ENCODE measurements around the gene NTNG2. TPM values are rescaled to one million over a fixed set of nuclear protein-coding genes. Genes with fewer than 3 reads are reported as not detected.

NTNG2 gene
- total RNA-seq, 1 donor from 2014 or later: 6.2 TPM

DNA sequence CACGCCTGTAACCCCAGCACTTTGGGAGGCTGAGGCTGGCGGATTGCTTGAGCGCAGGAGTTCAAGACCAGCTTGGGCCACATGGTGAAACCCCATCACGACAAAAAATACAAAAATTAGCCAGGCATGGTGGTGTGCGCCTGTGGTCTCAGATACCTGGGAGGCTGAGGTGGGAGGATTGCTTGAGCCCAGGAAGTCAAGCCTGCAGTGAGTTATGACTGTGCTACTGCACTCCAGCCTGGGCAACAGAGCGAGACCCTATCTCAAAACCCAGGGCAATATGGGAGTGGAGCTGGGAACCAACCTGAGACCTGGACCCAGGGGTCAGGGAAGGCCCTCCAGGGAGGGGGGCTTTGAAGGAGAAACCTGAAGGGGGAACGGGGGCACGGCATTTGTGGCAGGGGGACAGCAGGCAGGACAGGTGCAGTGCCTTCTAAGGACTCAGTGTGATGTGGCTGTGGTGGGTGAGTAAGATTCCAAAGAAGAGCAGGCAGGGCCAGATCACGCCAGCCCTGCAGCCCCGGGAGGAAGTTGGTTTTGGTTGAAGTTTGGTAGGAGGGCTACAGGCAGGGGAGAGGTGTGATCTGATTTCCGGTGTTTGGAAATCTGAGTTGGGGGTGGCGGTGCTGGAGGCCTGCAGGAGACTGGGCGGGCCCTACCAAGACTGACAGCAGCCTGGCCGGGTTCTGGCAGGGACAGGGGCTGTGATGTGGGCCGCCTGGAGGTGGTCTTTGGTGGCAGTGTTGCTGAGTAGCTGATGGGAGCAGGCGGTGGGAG, 46.2 kb downstream of the NTNG2 start:
- no peak for DNase-seq (ENCODE audit: extremely low spot score, unreplicated experiment)
- Mint-ChIP-seq H3K27ac (ENCODE audit: unreplicated experiment) (no peak overlapping the region), H3K4me3 (ENCODE audit: unreplicated experiment) (no peak overlapping the region), H3K4me1 (ENCODE audit: unreplicated experiment) (no peaks in the 10 kb centered on the region), H3K27me3 (ENCODE audit: unreplicated experiment) (peaks cover 22% of the 10 kb centered on the region), H3K9me3 (ENCODE audit: unreplicated experiment) (no peaks in the 10 kb centered on the region), H3K36me3 (ENCODE audit: unreplicated experiment) (no peaks in the 10 kb centered on the region)
- TF ChIP-seq CTCF (IDR thresholded peaks at IDR 0.05): no peak

- DNase-seq (ENCODE audit: extremely low spot score, unreplicated experiment): no peak
- peaks cover 22% of the 10 kb centered on the region for H3K27me3 Mint-ChIP-seq (ENCODE audit: unreplicated experiment)
- no peak overlapping the region for H3K27ac Mint-ChIP-seq (ENCODE audit: unreplicated experiment)
- peaks cover 7% of the 10 kb centered on the region for H3K4me1 Mint-ChIP-seq (ENCODE audit: unreplicated experiment)
- TF ChIP-seq CTCF (IDR thresholded peaks at IDR 0.05): no peak
- H3K36me3 Mint-ChIP-seq (ENCODE audit: unreplicated experiment): no peaks in the 10 kb centered on the region
- H3K9me3 Mint-ChIP-seq (ENCODE audit: unreplicated experiment): no peaks in the 10 kb centered on the region
- no peak overlapping the region for H3K4me3 Mint-ChIP-seq (ENCODE audit: unreplicated experiment)
These were observed 47.4 kb downstream of the NTNG2 start for GRCh38 chr9:132209228-132209627.

GRCh38 chr9:132210472-132211145, 48.8 kb downstream of the NTNG2 start:
- H3K4me1 Mint-ChIP-seq (ENCODE audit: unreplicated experiment): peaks cover 10% of the 10 kb centered on the region
- TF ChIP-seq CTCF (IDR thresholded peaks at IDR 0.05): no peak
- H3K9me3 Mint-ChIP-seq (ENCODE audit: unreplicated experiment): no peaks in the 10 kb centered on the region
- H3K4me3 Mint-ChIP-seq (ENCODE audit: unreplicated experiment): no peak overlapping the region
- peaks cover 15% of the 10 kb centered on the region for H3K27me3 Mint-ChIP-seq (ENCODE audit: unreplicated experiment)
- H3K36me3 Mint-ChIP-seq (ENCODE audit: unreplicated experiment): no peaks in the 10 kb centered on the region
- DNase-seq (ENCODE audit: extremely low spot score, unreplicated experiment): no peak
- H3K27ac Mint-ChIP-seq (ENCODE audit: unreplicated experiment): no peak overlapping the region

DNA sequence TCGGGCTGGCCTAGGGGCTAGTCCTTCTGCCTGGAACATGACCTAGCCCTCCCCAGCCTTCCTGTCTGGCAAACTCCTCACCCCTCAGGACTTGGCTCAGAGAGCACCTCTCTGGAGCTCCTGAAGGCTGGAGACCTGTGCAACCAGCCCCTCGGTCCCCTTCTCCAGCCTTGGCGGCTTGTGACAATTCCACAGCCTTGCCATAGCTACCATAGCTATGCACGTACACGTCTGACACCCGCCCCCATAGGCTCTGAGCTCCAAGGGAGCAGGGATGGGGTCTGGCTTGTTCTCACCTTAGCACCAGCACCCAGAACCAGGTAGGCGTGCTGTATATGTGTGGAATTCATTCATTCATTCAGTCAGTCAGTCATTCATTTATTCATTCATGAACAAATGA, 49.7 kb downstream of the NTNG2 start:
- H3K4me3 Mint-ChIP-seq (ENCODE audit: unreplicated experiment): no peak overlapping the region
- H3K4me1 Mint-ChIP-seq (ENCODE audit: unreplicated experiment): peaks cover 10% of the 10 kb centered on the region
- H3K36me3 Mint-ChIP-seq (ENCODE audit: unreplicated experiment): no peaks in the 10 kb centered on the region
- TF ChIP-seq CTCF (IDR thresholded peaks at IDR 0.05): no peak
- H3K9me3 Mint-ChIP-seq (ENCODE audit: unreplicated experiment): no peaks in the 10 kb centered on the region
- H3K27me3 Mint-ChIP-seq (ENCODE audit: unreplicated experiment): peaks cover 11% of the 10 kb centered on the region
- DNase-seq (ENCODE audit: extremely low spot score, unreplicated experiment): no peak
- H3K27ac Mint-ChIP-seq (ENCODE audit: unreplicated experiment): no peak overlapping the region

DNA sequence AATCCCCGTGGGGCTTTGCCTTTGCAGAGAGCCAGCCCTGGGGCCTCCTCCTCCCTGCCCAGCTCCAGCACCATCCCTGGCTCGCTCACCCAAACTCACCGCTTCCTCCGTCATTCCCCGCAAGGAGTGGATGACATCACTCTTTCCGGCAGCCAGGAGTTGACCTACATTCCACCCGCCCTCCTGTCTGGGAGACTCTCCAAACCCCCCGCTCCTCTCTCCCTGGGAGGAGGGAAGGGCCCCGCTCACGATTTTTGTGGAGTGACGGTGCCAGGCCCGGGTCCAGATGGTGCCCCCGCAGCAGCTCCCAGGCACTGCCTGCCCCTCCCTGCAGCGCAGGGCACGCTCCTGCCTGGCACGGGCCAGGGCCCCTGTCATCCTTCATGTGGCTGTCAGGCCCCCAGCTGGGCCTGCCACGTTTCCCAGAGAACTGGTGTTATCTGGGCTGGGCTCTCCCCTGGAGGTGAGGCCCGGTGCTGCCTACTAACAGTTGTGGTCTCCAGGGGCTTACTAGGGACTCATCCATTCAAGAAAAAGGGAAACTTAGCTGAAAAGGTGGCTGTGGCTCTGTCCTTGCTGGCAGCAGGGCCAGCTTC, 52.3 kb downstream of the NTNG2 start:
- peaks cover 17% of the 10 kb centered on the region for H3K27me3 Mint-ChIP-seq (ENCODE audit: unreplicated experiment)
- no peak for DNase-seq (ENCODE audit: extremely low spot score, unreplicated experiment)
- H3K4me1 Mint-ChIP-seq (ENCODE audit: unreplicated experiment): peaks cover 10% of the 10 kb centered on the region
- no peak overlapping the region for H3K27ac Mint-ChIP-seq (ENCODE audit: unreplicated experiment)
- no peaks in the 10 kb centered on the region for H3K36me3 Mint-ChIP-seq (ENCODE audit: unreplicated experiment)
- no peak overlapping the region for H3K4me3 Mint-ChIP-seq (ENCODE audit: unreplicated experiment)
- no peak for TF ChIP-seq CTCF (IDR thresholded peaks at IDR 0.05)
- no peaks in the 10 kb centered on the region for H3K9me3 Mint-ChIP-seq (ENCODE audit: unreplicated experiment)

Data from osteocyte (in vitro differentiated cells).